GM12864 (cell line): ENCODE measurements around the gene IL16.

Experiments
- DNase-seq: peaks from one replicate; pipeline ENCODE4 v3.0.0-alpha.2; 2011; ENCODE audit warnings: low read depth
- H3K4me3 ChIP-seq: 2 replicates; pipeline ENCODE4 v1.5.1; 2011; ENCODE audit warnings: mild to moderate bottlenecking, low read depth, low read length, control low read depth
- CTCF ChIP-seq: IDR thresholded peaks from 2 replicates; pipeline ENCODE4 v1.5.1; 2011; ENCODE audit warnings: low read depth, mild to moderate bottlenecking, moderate library complexity, low read length, control low read depth, inconsistent platforms; ENCODE audit errors: missing control alignments

The IL16 gene

GRCh38 chr15:81165535-81165934 is 31.1 kb upstream of the IL16 start:
- no peak overlapping the region for H3K4me3 ChIP-seq
- TF ChIP-seq CTCF: no peak
- DNase-seq: no peak

GRCh38 chr15:81166636-81167305 is 29.9 kb upstream of the IL16 start:
- H3K4me3 ChIP-seq: no peak overlapping the region
- no peak for TF ChIP-seq CTCF
- DNase-seq: no peak

GRCh38 chr15:81168131-81168526 is 28.6 kb upstream of the IL16 start:
- no peak for DNase-seq
- H3K4me3 ChIP-seq: no peak overlapping the region
- no peak for TF ChIP-seq CTCF

GRCh38 chr15:81168644-81169043 is 28.0 kb upstream of the IL16 start:
- no peak for DNase-seq
- TF ChIP-seq CTCF: no peak
- no peak overlapping the region for H3K4me3 ChIP-seq

- no peak for DNase-seq
- no peak for TF ChIP-seq CTCF
- H3K4me3 ChIP-seq: no peak overlapping the region
Measured at GRCh38 chr15:81170511-81170910, 26.2 kb upstream of the IL16 start.

- TF ChIP-seq CTCF: no peak
- H3K4me3 ChIP-seq: no peak overlapping the region
- no peak for DNase-seq
Measured at GRCh38 chr15:81171286-81171685, 25.4 kb upstream of the IL16 start.

- no peak for TF ChIP-seq CTCF
- DNase-seq: no peak
- no peak overlapping the region for H3K4me3 ChIP-seq
Measured at GRCh38 chr15:81174125-81174791, 22.4 kb upstream of the IL16 start.
